SK-N-SH (cell line): ENCODE measurements around the gene TMEM51.

Experiments used
- CTCF ChIP-seq: fragments of 200-600 bp; sonication (generic); IDR thresholded peaks from 2 replicates; pipeline ENCODE4 v1.6.1; 2017; ENCODE audit warnings: antibody characterized with exemption, mild to moderate bottlenecking, moderate library complexity
- EP300 ChIP-seq, 2 experiments: IDR thresholded peaks; 2 replicates each; pipeline versions ENCODE4 v1.4.0 to v1.6.1; 2012; ENCODE audit warnings: borderline replicate concordance in 1 of 2, low read depth in 1 of 2, low read length in 1 of 2
- GABPA ChIP-seq: IDR thresholded peaks from 2 replicates; pipeline ENCODE4 v1.4.0; 2012; ENCODE audit warnings: low read depth, mild to moderate bottlenecking
- GATA2 ChIP-seq: sonication (generic); formaldehyde crosslinking; IDR thresholded peaks from 2 replicates; pipeline ENCODE4 v1.5.0; 2020; ENCODE audit warnings: mild to moderate bottlenecking, missing genetic modification reagents
- JUND ChIP-seq: IDR thresholded peaks from 2 replicates; pipeline ENCODE4 v1.4.0; 2012
- NFIC ChIP-seq: IDR thresholded peaks from 2 replicates; pipeline ENCODE4 v1.4.0; 2012; ENCODE audit warnings: borderline replicate concordance
- NRF1 ChIP-seq: IDR thresholded peaks from 2 replicates; pipeline ENCODE4 v1.6.1; 2012; ENCODE audit warnings: low read depth, mild to moderate bottlenecking, low read length
- RFX5 ChIP-seq: IDR thresholded peaks from 2 replicates; pipeline ENCODE4 v1.6.1; 2012; ENCODE audit warnings: mild to moderate bottlenecking, improper control_type of control experiment, low read length
- SIN3A ChIP-seq: IDR thresholded peaks from 2 replicates; pipeline ENCODE4 v1.6.1; 2012; ENCODE audit warnings: low read depth, mild to moderate bottlenecking, low read length, moderate library complexity, borderline replicate concordance
- TAF1 ChIP-seq: IDR thresholded peaks from 2 replicates; pipeline ENCODE4 v1.6.1; 2012; ENCODE audit warnings: low read depth, mild to moderate bottlenecking, low read length, moderate library complexity, borderline replicate concordance
- TF ChIP-seq, protein P1 (sequence below): fragments of 150-350 bp; IDR thresholded peaks from 2 replicates; pipeline ENCODE4 v1.6.1; 2017; ENCODE audit warnings: antibody characterized with exemption, low read length, low read depth, borderline replicate concordance
- TF ChIP-seq, protein P2 (sequence below): IDR thresholded peaks from 2 replicates; pipeline ENCODE4 v1.6.1; 2012; ENCODE audit warnings: mild to moderate bottlenecking, low read depth, low read length, moderate library complexity
- TF ChIP-seq, protein P3 (sequence below): IDR thresholded peaks from 2 replicates; pipeline ENCODE4 v1.4.0; 2012; ENCODE audit warnings: low read depth, borderline replicate concordance

- TF ChIP-seq NFIC, result no peak
- TF ChIP-seq, protein P1, sequence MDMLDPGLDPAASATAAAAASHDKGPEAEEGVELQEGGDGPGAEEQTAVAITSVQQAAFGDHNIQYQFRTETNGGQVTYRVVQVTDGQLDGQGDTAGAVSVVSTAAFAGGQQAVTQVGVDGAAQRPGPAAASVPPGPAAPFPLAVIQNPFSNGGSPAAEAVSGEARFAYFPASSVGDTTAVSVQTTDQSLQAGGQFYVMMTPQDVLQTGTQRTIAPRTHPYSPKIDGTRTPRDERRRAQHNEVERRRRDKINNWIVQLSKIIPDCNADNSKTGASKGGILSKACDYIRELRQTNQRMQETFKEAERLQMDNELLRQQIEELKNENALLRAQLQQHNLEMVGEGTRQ, result no peak
- TF ChIP-seq EP300 (IDR thresholded peaks at IDR 0.05; ENCODE audit: borderline replicate concordance in 1 of 2, low read depth in 1 of 2, low read length in 1 of 2), result no peak
- TF ChIP-seq GABPA, result no peak
- TF ChIP-seq CTCF, result no peak
- TF ChIP-seq NRF1, result no peak
- TF ChIP-seq TAF1, result no peak
- TF ChIP-seq SIN3A, result no peak
- TF ChIP-seq JUND, result no peak
- no peak for TF ChIP-seq GATA2 (CRISPR knock-in tag)
- TF ChIP-seq, protein P2, sequence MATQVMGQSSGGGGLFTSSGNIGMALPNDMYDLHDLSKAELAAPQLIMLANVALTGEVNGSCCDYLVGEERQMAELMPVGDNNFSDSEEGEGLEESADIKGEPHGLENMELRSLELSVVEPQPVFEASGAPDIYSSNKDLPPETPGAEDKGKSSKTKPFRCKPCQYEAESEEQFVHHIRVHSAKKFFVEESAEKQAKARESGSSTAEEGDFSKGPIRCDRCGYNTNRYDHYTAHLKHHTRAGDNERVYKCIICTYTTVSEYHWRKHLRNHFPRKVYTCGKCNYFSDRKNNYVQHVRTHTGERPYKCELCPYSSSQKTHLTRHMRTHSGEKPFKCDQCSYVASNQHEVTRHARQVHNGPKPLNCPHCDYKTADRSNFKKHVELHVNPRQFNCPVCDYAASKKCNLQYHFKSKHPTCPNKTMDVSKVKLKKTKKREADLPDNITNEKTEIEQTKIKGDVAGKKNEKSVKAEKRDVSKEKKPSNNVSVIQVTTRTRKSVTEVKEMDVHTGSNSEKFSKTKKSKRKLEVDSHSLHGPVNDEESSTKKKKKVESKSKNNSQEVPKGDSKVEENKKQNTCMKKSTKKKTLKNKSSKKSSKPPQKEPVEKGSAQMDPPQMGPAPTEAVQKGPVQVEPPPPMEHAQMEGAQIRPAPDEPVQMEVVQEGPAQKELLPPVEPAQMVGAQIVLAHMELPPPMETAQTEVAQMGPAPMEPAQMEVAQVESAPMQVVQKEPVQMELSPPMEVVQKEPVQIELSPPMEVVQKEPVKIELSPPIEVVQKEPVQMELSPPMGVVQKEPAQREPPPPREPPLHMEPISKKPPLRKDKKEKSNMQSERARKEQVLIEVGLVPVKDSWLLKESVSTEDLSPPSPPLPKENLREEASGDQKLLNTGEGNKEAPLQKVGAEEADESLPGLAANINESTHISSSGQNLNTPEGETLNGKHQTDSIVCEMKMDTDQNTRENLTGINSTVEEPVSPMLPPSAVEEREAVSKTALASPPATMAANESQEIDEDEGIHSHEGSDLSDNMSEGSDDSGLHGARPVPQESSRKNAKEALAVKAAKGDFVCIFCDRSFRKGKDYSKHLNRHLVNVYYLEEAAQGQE, result no peak
- TF ChIP-seq, protein P3, sequence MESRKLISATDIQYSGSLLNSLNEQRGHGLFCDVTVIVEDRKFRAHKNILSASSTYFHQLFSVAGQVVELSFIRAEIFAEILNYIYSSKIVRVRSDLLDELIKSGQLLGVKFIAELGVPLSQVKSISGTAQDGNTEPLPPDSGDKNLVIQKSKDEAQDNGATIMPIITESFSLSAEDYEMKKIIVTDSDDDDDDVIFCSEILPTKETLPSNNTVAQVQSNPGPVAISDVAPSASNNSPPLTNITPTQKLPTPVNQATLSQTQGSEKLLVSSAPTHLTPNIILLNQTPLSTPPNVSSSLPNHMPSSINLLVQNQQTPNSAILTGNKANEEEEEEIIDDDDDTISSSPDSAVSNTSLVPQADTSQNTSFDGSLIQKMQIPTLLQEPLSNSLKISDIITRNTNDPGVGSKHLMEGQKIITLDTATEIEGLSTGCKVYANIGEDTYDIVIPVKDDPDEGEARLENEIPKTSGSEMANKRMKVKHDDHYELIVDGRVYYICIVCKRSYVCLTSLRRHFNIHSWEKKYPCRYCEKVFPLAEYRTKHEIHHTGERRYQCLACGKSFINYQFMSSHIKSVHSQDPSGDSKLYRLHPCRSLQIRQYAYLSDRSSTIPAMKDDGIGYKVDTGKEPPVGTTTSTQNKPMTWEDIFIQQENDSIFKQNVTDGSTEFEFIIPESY, result no peak
- no peak for TF ChIP-seq RFX5
These were observed 107.8 kb downstream of the TMEM51 start for GRCh38 chr1:15261155-15262002.
